Liver (tissue), 2 donors: Measurements from ENCODE around the gene ITGAE.

Source experiments
- FOXA1 ChIP-seq: IDR thresholded peaks from 2 replicates; pipeline ENCODE4 v1.6.1; 2016; ENCODE audit warnings: antibody characterized with exemption
- JUND ChIP-seq, 2 donors: IDR thresholded peaks; 2 replicates each; pipeline ENCODE4 v1.6.1; 2016; ENCODE audit warnings: antibody characterized with exemption in 2 of 2
- donor health status: healthy.

DNA sequence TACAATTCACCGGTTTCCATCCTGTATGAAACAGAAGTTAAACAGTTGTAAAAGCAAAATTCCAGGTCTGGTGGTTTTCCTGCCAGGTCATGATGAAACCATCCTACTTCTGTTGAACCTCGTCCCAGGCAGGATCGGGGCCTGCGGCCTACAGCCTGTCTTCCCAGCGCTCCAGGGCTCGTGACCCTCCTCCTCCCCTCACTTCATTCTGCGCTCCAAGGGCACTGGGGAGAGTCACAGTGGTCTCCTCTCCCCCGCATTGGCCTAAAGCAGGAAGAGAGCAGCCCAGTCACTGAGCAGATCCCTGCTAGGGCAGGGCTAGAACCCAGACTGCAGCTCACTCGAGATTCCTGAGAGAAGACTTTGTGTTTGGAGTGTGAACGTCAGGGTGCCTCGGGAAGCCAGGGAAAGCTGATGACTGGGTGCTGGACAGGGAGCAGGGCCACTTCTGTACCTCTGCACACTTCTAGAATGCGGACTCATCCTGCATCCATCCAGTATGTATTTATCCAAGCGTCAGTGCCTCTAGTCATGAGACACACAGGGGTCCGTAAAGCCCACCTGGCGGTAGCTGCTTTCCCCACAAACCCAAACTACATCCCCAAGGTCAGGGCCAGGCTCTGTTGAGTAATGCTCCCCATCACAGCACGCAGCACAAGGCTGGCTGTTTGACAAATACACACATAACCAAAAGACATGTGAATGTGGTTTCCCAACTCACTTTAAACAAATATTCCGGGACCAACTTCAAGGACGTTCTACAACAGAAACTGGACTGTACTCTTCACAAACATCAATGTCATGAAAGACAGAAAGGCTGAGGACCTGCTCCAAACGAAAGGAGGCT, 1.7 kb upstream of the ITGAE start:
- TF ChIP-seq FOXA1 (peak; percentile 72), JUND (IDR thresholded peaks at IDR 0.05) (peak; percentile 68 to 82)
